Sigmoid colon (tissue), 7 donors: ENCODE measurements around the gene NCOA6. TPM values are rescaled to one million over a fixed set of nuclear protein-coding genes. Genes with fewer than 3 reads are reported as not detected.

Experiments
- DNase-seq: peaks from one replicate; pipeline ENCODE4 v3.0.0-alpha.2; 2019
- H3K27ac ChIP-seq, 4 donors: fragments of 200-600 bp; sonication (generic); one replicate each; pipeline ENCODE4 v1.5.1; 2016 to 2019; ENCODE audit warnings: mild to moderate bottlenecking in 1 of 4
- H3K27me3 ChIP-seq, 3 donors: fragments of 200-600 bp; sonication (generic); one replicate each; pipeline ENCODE4 v1.5.1; 2019; ENCODE audit warnings: mild to moderate bottlenecking in 1 of 3
- H3K36me3 ChIP-seq, 4 donors: fragments of 200-600 bp; sonication (generic); one replicate each; pipeline ENCODE4 v1.5.1; 2016 to 2019
- H3K4me1 ChIP-seq, 4 donors: fragments of 200-600 bp; sonication (generic); one replicate each; pipeline ENCODE4 v1.5.1; 2017 to 2019
- H3K4me3 ChIP-seq, 4 donors: fragments of 200-600 bp; sonication (generic); one replicate each; pipeline ENCODE4 v1.5.1; 2017 to 2019; ENCODE audit warnings: mild to moderate bottlenecking in 2 of 4, moderate library complexity in 1 of 4
- H3K9me3 ChIP-seq, 4 donors: fragments of 200-600 bp in 3 of 4; sonication (generic) in 3 of 4; one replicate each; pipeline versions ENCODE4 v1.5.1 to v1.6.1; 2013 to 2019
- EP300 ChIP-seq, 4 donors: sonication (generic); formaldehyde crosslinking; IDR thresholded peaks; one replicate each; pipeline ENCODE4 v1.6.1; 2017; ENCODE audit warnings: antibody characterized with exemption in 4 of 4
- POLR2A ChIP-seq, 2 donors: fragments of 450-650 bp; IDR thresholded peaks; one replicate each; pipeline ENCODE4 v1.6.1; 2016; ENCODE audit warnings: antibody characterized with exemption in 2 of 2, mild to moderate bottlenecking in 2 of 2, moderate library complexity in 2 of 2
- POLR2AphosphoS5 ChIP-seq, 4 donors: sonication (generic); formaldehyde crosslinking; IDR thresholded peaks; one replicate each; pipeline ENCODE4 v1.6.1; 2017; ENCODE audit warnings: antibody characterized with exemption in 4 of 4
- WGBS, 2 donors: extraction: QIAGEN DNeasy Blood & Tissue Kit; methylation state at CpG; one replicate each; pipeline ENCODE4 v1.1.7; 2013; 5-methylcytosine and 5-hydroxymethylcytosine counted together
- intact Hi-C: fragments of 100-400 bp; cut with DNase I; formaldehyde crosslinking; loops from one replicate; pipeline ENCODE4 v1.15.1; 2023
- polyA plus RNA-seq, 3 donors: library from polyadenylated mRNA; stranded (reverse); fragments of 200-250 nt; gene quantifications; one replicate each; pipeline ENCODE4 v1.2.3, GENCODE V29; 2013
- total RNA-seq, 4 donors: library from RNA; depleted of rRNA; stranded (reverse); fragments of >200 nt; gene quantifications; one replicate each; pipeline ENCODE4 v1.1.0, GENCODE V29; 2016
- TF ChIP-seq, protein P1 (sequence below), 4 experiments: fragments of 450-650 bp in 3 of 4; fragments of 200-600 bp in 1 of 4; IDR thresholded peaks; one replicate each; pipeline ENCODE4 v1.5.1; 2016 to 2019; ENCODE audit warnings: antibody characterized with exemption in 4 of 4, mild to moderate bottlenecking in 3 of 4, moderate library complexity in 2 of 4
- donor health status: healthy with polysubstance abuse.
- donor health status: Bipolar disorder and iron deficiency.
- donor health status: healthy.

Gene NCOA6
- total and polyA plus RNA-seq, 7 donors = 16.9 to 24.9 (median 21.8) TPM

DNA sequence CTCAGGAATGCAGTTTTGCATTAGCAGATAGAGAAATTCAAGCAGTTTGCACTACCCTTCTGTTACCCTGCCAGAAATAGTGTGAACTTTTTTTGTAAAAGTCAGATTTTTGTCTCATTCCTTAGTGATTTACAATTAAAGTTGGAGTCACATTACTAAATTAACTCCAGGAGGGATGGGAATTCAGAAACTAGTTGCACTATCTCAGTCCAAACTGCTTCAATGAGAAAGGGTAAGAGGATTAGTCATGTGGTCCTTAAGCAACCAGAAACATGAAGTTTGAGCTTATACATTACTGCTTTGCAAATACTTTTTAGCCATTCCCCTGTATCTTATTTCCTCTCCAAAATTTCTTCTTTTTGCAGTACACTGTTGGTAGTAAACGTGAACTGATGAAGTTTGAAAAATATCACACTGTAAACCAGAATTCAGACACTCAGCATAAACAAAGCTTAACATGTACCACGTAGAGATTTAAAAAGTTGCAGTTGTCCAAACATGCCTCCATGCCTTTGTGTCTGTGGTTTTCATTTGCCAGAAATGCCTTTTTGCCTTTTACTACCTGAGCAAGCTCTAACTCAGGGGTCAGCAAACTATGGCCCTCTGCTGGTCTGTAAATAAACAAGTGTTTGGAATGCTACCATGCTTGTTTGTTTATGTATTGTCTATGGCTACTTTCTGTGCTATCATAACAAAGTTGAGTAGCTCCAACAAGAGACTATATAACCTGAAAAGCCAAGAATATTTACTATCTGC, 71.6 kb downstream of the NCOA6 start:
- WGBS, 2 donors = 83 to 85% methylated on average over 2 of the region's 2 CpGs
- no peaks in the 10 kb centered on the region for H3K9me3 ChIP-seq
- H3K36me3 ChIP-seq = peaks cover 37 to 95% (median 50%) of the 10 kb centered on the region in 4 donors
- DNase-seq = no peak
- H3K4me3 ChIP-seq = no peak overlapping the region
- no peak overlapping the region for H3K27ac ChIP-seq
- no peaks in the 10 kb centered on the region for H3K4me1 ChIP-seq
- H3K27me3 ChIP-seq = no peaks in the 10 kb centered on the region
- intact Hi-C loops = no loop called here
- TF ChIP-seq POLR2AphosphoS5 (IDR thresholded peaks at IDR 0.05) = no peak
- no peak for TF ChIP-seq EP300 (IDR thresholded peaks at IDR 0.05)
- TF ChIP-seq POLR2A (IDR thresholded peaks at IDR 0.05) = no peak
- TF ChIP-seq, protein P1, sequence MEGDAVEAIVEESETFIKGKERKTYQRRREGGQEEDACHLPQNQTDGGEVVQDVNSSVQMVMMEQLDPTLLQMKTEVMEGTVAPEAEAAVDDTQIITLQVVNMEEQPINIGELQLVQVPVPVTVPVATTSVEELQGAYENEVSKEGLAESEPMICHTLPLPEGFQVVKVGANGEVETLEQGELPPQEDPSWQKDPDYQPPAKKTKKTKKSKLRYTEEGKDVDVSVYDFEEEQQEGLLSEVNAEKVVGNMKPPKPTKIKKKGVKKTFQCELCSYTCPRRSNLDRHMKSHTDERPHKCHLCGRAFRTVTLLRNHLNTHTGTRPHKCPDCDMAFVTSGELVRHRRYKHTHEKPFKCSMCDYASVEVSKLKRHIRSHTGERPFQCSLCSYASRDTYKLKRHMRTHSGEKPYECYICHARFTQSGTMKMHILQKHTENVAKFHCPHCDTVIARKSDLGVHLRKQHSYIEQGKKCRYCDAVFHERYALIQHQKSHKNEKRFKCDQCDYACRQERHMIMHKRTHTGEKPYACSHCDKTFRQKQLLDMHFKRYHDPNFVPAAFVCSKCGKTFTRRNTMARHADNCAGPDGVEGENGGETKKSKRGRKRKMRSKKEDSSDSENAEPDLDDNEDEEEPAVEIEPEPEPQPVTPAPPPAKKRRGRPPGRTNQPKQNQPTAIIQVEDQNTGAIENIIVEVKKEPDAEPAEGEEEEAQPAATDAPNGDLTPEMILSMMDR (IDR thresholded peaks at IDR 0.05) = no peak

DNA sequence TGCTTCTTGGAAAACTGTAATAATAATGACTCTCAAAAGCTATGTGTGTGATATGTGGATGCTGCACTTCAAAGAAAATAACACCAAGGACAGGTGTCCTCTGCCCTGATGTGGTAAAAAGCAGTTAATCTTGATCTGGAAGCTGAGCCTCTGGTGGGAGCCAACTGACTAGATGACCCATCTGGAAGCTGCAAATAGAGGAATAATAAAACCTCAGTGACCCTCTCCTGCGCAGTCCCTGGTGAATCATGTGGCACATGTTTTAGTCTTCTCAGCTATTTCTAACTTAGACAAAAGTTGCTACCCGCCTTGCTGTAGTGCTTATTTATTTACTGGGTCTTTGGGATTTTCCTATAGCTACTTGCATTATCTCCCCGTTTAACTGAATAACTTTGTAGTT, 74.0 kb downstream of the NCOA6 start:
- H3K36me3 ChIP-seq = peaks cover 25 to 95% (median 39%) of the 10 kb centered on the region in 4 donors
- TF ChIP-seq POLR2A (IDR thresholded peaks at IDR 0.05) (no peak), POLR2AphosphoS5 (IDR thresholded peaks at IDR 0.05) (no peak), EP300 (IDR thresholded peaks at IDR 0.05) (no peak)
- TF ChIP-seq, protein P1 (IDR thresholded peaks at IDR 0.05) = no peak

DNA sequence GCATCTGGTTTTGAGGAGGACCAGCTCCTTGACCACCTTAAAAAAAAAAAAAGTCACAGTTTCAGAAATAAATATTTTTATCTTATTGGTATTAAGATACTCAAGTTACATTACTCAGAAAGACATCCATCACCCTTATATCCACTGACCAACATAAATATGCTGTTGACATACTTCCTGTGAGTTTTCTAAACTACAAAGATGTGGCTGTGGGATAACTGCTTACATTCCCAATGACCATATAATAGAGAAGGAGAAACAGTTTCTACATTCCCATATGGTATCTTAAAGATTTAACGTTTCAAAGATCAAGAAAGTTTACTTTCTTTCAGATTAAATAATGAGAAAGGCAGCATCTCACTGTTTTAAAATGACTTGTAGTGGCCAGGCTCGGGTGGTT, 75.0 kb downstream of the NCOA6 start:
- Histone ChIP-seq H3K27me3 (no peaks in the 10 kb centered on the region), H3K9me3 (no peaks in the 10 kb centered on the region), H3K4me1 (no peaks in the 10 kb centered on the region), H3K4me3 (no peak overlapping the region), H3K27ac (no peak overlapping the region), H3K36me3 (peaks cover 24 to 97% (median 39%) of the 10 kb centered on the region in 4 donors)
- WGBS, 2 donors = 44 to 69% methylated on average over 2 of the region's 2 CpGs
- no peak for DNase-seq
- no peak for TF ChIP-seq POLR2A (IDR thresholded peaks at IDR 0.05)
- no peak for TF ChIP-seq EP300 (IDR thresholded peaks at IDR 0.05)
- no peak for TF ChIP-seq POLR2AphosphoS5 (IDR thresholded peaks at IDR 0.05)
- TF ChIP-seq, protein P1 (IDR thresholded peaks at IDR 0.05) = no peak
- intact Hi-C loops = no loop called here

More for the DNA sequence above, 74.0 kb downstream of the NCOA6 start:
- H3K27me3 ChIP-seq = no peaks in the 10 kb centered on the region
- DNase-seq = no peak
- no peak overlapping the region for H3K4me3 ChIP-seq
- no peak overlapping the region for H3K27ac ChIP-seq
- H3K4me1 ChIP-seq = no peaks in the 10 kb centered on the region
- 94 to 95% methylated on average over 3 of the region's 3 CpGs for WGBS, 2 donors
- no peaks in the 10 kb centered on the region for H3K9me3 ChIP-seq
- intact Hi-C loops = no loop called here

DNA sequence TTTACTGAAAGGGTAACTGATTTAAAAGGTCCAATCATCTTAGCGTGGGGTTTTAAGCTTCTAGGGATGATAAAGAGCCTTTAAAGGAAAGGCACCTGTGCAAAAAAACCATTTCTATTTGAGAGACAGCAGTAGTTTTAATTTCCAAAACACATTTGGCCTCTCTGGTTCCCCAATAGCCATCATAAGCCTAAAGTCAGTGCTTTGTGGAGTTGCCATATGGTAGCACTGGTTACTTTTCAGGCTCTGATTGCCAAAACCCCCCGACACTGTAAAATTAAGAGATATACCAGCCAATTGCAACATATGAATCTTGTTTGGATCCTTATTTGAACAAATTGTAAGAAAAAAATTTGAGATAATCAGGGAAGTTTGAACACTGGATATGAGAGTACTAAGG, 76.7 kb downstream of the NCOA6 start:
- Histone ChIP-seq H3K27ac (no peak overlapping the region), H3K27me3 (no peaks in the 10 kb centered on the region), H3K4me3 (no peak overlapping the region), H3K36me3 (peaks cover 24 to 97% (median 38%) of the 10 kb centered on the region in 4 donors), H3K9me3 (no peaks in the 10 kb centered on the region), H3K4me1 (no peaks in the 10 kb centered on the region)
- 93 to 94% methylated on average over 2 of the region's 2 CpGs for WGBS, 2 donors
- intact Hi-C loops = no loop called here
- TF ChIP-seq EP300 (IDR thresholded peaks at IDR 0.05) (no peak), POLR2AphosphoS5 (IDR thresholded peaks at IDR 0.05) (no peak), POLR2A (IDR thresholded peaks at IDR 0.05) (no peak)
- TF ChIP-seq, protein P1 (IDR thresholded peaks at IDR 0.05) = no peak
- DNase-seq = no peak
